Measurements from ENCODE around the gene PIK3C2G.

PIK3C2G gene

GRCh38 chr12:18280728-18281127, 19.4 kb downstream of the PIK3C2G start:
- H3K27me3 ChIP-seq (ENCODE audit: control insufficient read depth in 1 of 2, insufficient read depth in 2 of 2, low read length in 2 of 2), result no peaks in the 10 kb centered on the region
- no peaks in the 10 kb centered on the region for H3K4me1 ChIP-seq (ENCODE audit: control insufficient read depth, insufficient read depth, low read length)

GRCh38 chr12:18281941-18282340, 20.6 kb downstream of the PIK3C2G start:
- no peak overlapping the region for H3K9ac ChIP-seq (ENCODE audit: low read length in 2 of 2)
- H3K4me1 ChIP-seq (ENCODE audit: control insufficient read depth, insufficient read depth, low read length), result no peaks in the 10 kb centered on the region
- H3K27ac ChIP-seq (ENCODE audit: low read length), result no peak overlapping the region
- H3K36me3 ChIP-seq (ENCODE audit: control insufficient read depth in 2 of 2, insufficient read depth in 2 of 2, low read length in 2 of 2), result no peaks in the 10 kb centered on the region
- H3K4me3 ChIP-seq (ENCODE audit: low read length in 2 of 2), result no peak overlapping the region
- H3K9me3 ChIP-seq (ENCODE audit: control insufficient read depth in 2 of 2, low read length in 2 of 2), result no peaks in the 10 kb centered on the region
- H3K27me3 ChIP-seq (ENCODE audit: control insufficient read depth in 1 of 2, insufficient read depth in 2 of 2, low read length in 2 of 2), result no peaks in the 10 kb centered on the region

More at GRCh38 chr12:18280728-18281127, 19.4 kb downstream of the PIK3C2G start:
- no peak overlapping the region for H3K9ac ChIP-seq (ENCODE audit: low read length in 2 of 2)
- H3K36me3 ChIP-seq (ENCODE audit: control insufficient read depth in 2 of 2, insufficient read depth in 2 of 2, low read length in 2 of 2), result no peaks in the 10 kb centered on the region
- no peaks in the 10 kb centered on the region for H3K9me3 ChIP-seq (ENCODE audit: control insufficient read depth in 2 of 2, low read length in 2 of 2)
- no peak overlapping the region for H3K27ac ChIP-seq (ENCODE audit: low read length)
- no peak overlapping the region for H3K4me3 ChIP-seq (ENCODE audit: low read length in 2 of 2)

- no peaks in the 10 kb centered on the region for H3K36me3 ChIP-seq (ENCODE audit: control insufficient read depth in 2 of 2, insufficient read depth in 2 of 2, low read length in 2 of 2)
- no peak overlapping the region for H3K4me3 ChIP-seq (ENCODE audit: low read length in 2 of 2)
- no peak overlapping the region for H3K27ac ChIP-seq (ENCODE audit: low read length)
- no peaks in the 10 kb centered on the region for H3K9me3 ChIP-seq (ENCODE audit: control insufficient read depth in 2 of 2, low read length in 2 of 2)
- no peaks in the 10 kb centered on the region for H3K4me1 ChIP-seq (ENCODE audit: control insufficient read depth, insufficient read depth, low read length)
- no peaks in the 10 kb centered on the region for H3K27me3 ChIP-seq (ENCODE audit: control insufficient read depth in 1 of 2, insufficient read depth in 2 of 2, low read length in 2 of 2)
- H3K9ac ChIP-seq (ENCODE audit: low read length in 2 of 2), result no peak overlapping the region
Measured at GRCh38 chr12:18283831-18284230, 22.5 kb downstream of the PIK3C2G start.

GRCh38 chr12:18284386-18284785, 23.1 kb downstream of the PIK3C2G start:
- Histone ChIP-seq H3K4me3 (ENCODE audit: low read length in 2 of 2) (no peak overlapping the region), H3K4me1 (ENCODE audit: control insufficient read depth, insufficient read depth, low read length) (no peaks in the 10 kb centered on the region), H3K27ac (ENCODE audit: low read length) (no peak overlapping the region), H3K9ac (ENCODE audit: low read length in 2 of 2) (no peak overlapping the region), H3K9me3 (ENCODE audit: control insufficient read depth in 2 of 2, low read length in 2 of 2) (no peaks in the 10 kb centered on the region), H3K27me3 (ENCODE audit: control insufficient read depth in 1 of 2, insufficient read depth in 2 of 2, low read length in 2 of 2) (no peaks in the 10 kb centered on the region), H3K36me3 (ENCODE audit: control insufficient read depth in 2 of 2, insufficient read depth in 2 of 2, low read length in 2 of 2) (no peaks in the 10 kb centered on the region)

GRCh38 chr12:18285161-18285560, 23.8 kb downstream of the PIK3C2G start:
- Histone ChIP-seq H3K27me3 (ENCODE audit: control insufficient read depth in 1 of 2, insufficient read depth in 2 of 2, low read length in 2 of 2) (no peaks in the 10 kb centered on the region), H3K4me3 (ENCODE audit: low read length in 2 of 2) (no peak overlapping the region), H3K4me1 (ENCODE audit: control insufficient read depth, insufficient read depth, low read length) (no peaks in the 10 kb centered on the region), H3K36me3 (ENCODE audit: control insufficient read depth in 2 of 2, insufficient read depth in 2 of 2, low read length in 2 of 2) (no peaks in the 10 kb centered on the region), H3K9ac (ENCODE audit: low read length in 2 of 2) (no peak overlapping the region), H3K9me3 (ENCODE audit: control insufficient read depth in 2 of 2, low read length in 2 of 2) (no peaks in the 10 kb centered on the region), H3K27ac (ENCODE audit: low read length) (no peak overlapping the region)

- no peak overlapping the region for H3K4me3 ChIP-seq (ENCODE audit: low read length in 2 of 2)
- no peaks in the 10 kb centered on the region for H3K36me3 ChIP-seq (ENCODE audit: control insufficient read depth in 2 of 2, insufficient read depth in 2 of 2, low read length in 2 of 2)
- no peaks in the 10 kb centered on the region for H3K9me3 ChIP-seq (ENCODE audit: control insufficient read depth in 2 of 2, low read length in 2 of 2)
- H3K27ac ChIP-seq (ENCODE audit: low read length), result no peak overlapping the region
- H3K4me1 ChIP-seq (ENCODE audit: control insufficient read depth, insufficient read depth, low read length), result no peaks in the 10 kb centered on the region
- no peaks in the 10 kb centered on the region for H3K27me3 ChIP-seq (ENCODE audit: control insufficient read depth in 1 of 2, insufficient read depth in 2 of 2, low read length in 2 of 2)
- no peak overlapping the region for H3K9ac ChIP-seq (ENCODE audit: low read length in 2 of 2)
Measured at GRCh38 chr12:18290386-18290785, 29.1 kb downstream of the PIK3C2G start.

- no peaks in the 10 kb centered on the region for H3K36me3 ChIP-seq (ENCODE audit: control insufficient read depth in 2 of 2, insufficient read depth in 2 of 2, low read length in 2 of 2)
Measured at GRCh38 chr12:18294889-18295288, 33.6 kb downstream of the PIK3C2G start.

GRCh38 chr12:18296201-18296908, 35.0 kb downstream of the PIK3C2G start:
- peak overlapping the region in 1 of 2 donors; percentile 52 for H3K9ac ChIP-seq (ENCODE audit: low read length in 2 of 2)
- H3K27me3 ChIP-seq (ENCODE audit: control insufficient read depth in 1 of 2, insufficient read depth in 2 of 2, low read length in 2 of 2), result no peaks in the 10 kb centered on the region
- H3K4me3 ChIP-seq (ENCODE audit: low read length in 2 of 2), result peak overlapping the region; percentile 15 to 62
- no peaks in the 10 kb centered on the region for H3K4me1 ChIP-seq (ENCODE audit: control insufficient read depth, insufficient read depth, low read length)
- no peak overlapping the region for H3K27ac ChIP-seq (ENCODE audit: low read length)
- H3K9me3 ChIP-seq (ENCODE audit: control insufficient read depth in 2 of 2, low read length in 2 of 2), result no peaks in the 10 kb centered on the region
- no peaks in the 10 kb centered on the region for H3K36me3 ChIP-seq (ENCODE audit: control insufficient read depth in 2 of 2, insufficient read depth in 2 of 2, low read length in 2 of 2)

More at GRCh38 chr12:18294889-18295288, 33.6 kb downstream of the PIK3C2G start:
- Histone ChIP-seq H3K9me3 (ENCODE audit: control insufficient read depth in 2 of 2, low read length in 2 of 2) (no peaks in the 10 kb centered on the region), H3K9ac (ENCODE audit: low read length in 2 of 2) (no peak overlapping the region), H3K27me3 (ENCODE audit: control insufficient read depth in 1 of 2, insufficient read depth in 2 of 2, low read length in 2 of 2) (no peaks in the 10 kb centered on the region), H3K4me3 (ENCODE audit: low read length in 2 of 2) (no peak overlapping the region), H3K27ac (ENCODE audit: low read length) (no peak overlapping the region), H3K4me1 (ENCODE audit: control insufficient read depth, insufficient read depth, low read length) (no peaks in the 10 kb centered on the region)

GRCh38 chr12:18296909-18297280, 35.6 kb downstream of the PIK3C2G start:
- Histone ChIP-seq H3K27ac (ENCODE audit: low read length) (no peak overlapping the region), H3K27me3 (ENCODE audit: control insufficient read depth in 1 of 2, insufficient read depth in 2 of 2, low read length in 2 of 2) (no peaks in the 10 kb centered on the region), H3K4me1 (ENCODE audit: control insufficient read depth, insufficient read depth, low read length) (no peaks in the 10 kb centered on the region), H3K9me3 (ENCODE audit: control insufficient read depth in 2 of 2, low read length in 2 of 2) (peaks cover 2% of the 10 kb centered on the region in 2 donors), H3K9ac (ENCODE audit: low read length in 2 of 2) (peak overlapping the region in 1 of 2 donors; percentile 52), H3K36me3 (ENCODE audit: control insufficient read depth in 2 of 2, insufficient read depth in 2 of 2, low read length in 2 of 2) (no peaks in the 10 kb centered on the region), H3K4me3 (ENCODE audit: low read length in 2 of 2) (peak overlapping the region; percentile 15 to 62)

GRCh38 chr12:18297902-18298301, 36.6 kb downstream of the PIK3C2G start:
- no peaks in the 10 kb centered on the region for H3K4me1 ChIP-seq (ENCODE audit: control insufficient read depth, insufficient read depth, low read length)
- no peak overlapping the region for H3K27ac ChIP-seq (ENCODE audit: low read length)
- H3K9me3 ChIP-seq (ENCODE audit: control insufficient read depth in 2 of 2, low read length in 2 of 2), result peaks cover 2 to 11% of the 10 kb centered on the region in 2 donors
- H3K27me3 ChIP-seq (ENCODE audit: control insufficient read depth in 1 of 2, insufficient read depth in 2 of 2, low read length in 2 of 2), result no peaks in the 10 kb centered on the region
- H3K9ac ChIP-seq (ENCODE audit: low read length in 2 of 2), result no peak overlapping the region
- no peak overlapping the region for H3K4me3 ChIP-seq (ENCODE audit: low read length in 2 of 2)
- no peaks in the 10 kb centered on the region for H3K36me3 ChIP-seq (ENCODE audit: control insufficient read depth in 2 of 2, insufficient read depth in 2 of 2, low read length in 2 of 2)

GRCh38 chr12:18302809-18303430, 41.6 kb downstream of the PIK3C2G start:
- Histone ChIP-seq H3K36me3 (ENCODE audit: control insufficient read depth in 2 of 2, insufficient read depth in 2 of 2, low read length in 2 of 2) (no peaks in the 10 kb centered on the region), H3K4me1 (ENCODE audit: control insufficient read depth, insufficient read depth, low read length) (no peaks in the 10 kb centered on the region), H3K9me3 (ENCODE audit: control insufficient read depth in 2 of 2, low read length in 2 of 2) (peaks cover 2 to 11% of the 10 kb centered on the region in 2 donors), H3K4me3 (ENCODE audit: low read length in 2 of 2) (no peak overlapping the region), H3K27me3 (ENCODE audit: control insufficient read depth in 1 of 2, insufficient read depth in 2 of 2, low read length in 2 of 2) (no peaks in the 10 kb centered on the region), H3K27ac (ENCODE audit: low read length) (no peak overlapping the region), H3K9ac (ENCODE audit: low read length in 2 of 2) (no peak overlapping the region)
